Right renal pelvis (tissue), 4 donors: ENCODE results near the gene EMP2. TPM values are rescaled to one million over a fixed set of nuclear protein-coding genes. Genes with fewer than 3 reads are reported as not detected.

Source experiments
- DNase-seq, 4 donors: peaks; one replicate each; pipeline ENCODE4 v3.0.0-alpha.2; 2013; ENCODE audit warnings: low read depth in 4 of 4, low spot score in 3 of 4, missing footprints in 1 of 4
- polyA plus RNA-seq, 4 donors: library from polyadenylated mRNA; unstranded; fragments of 120-200 nt; gene quantifications; one replicate each; pipeline ENCODE4 v1.2.1, GENCODE V29; 2013; ENCODE audit not compliant: insufficient read length in 4 of 4

EMP2 gene
- polyA plus RNA-seq, 4 donors: 21.7 to 32.7 (median 25.8) TPM

DNA sequence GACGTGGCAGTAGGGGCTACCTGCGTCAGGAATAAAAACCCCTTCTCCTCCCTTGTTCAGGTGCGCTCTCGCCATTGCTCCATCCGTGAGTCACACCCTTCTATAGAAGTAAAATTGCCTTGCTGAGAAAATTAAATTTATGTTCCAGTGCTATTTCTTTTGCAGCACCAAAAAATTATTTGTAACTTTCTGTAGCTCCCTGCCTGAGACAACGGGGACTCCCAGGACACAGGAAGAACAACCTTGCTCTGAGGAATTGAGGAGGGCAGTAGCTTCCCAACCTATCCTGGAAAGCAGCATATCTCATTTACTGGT, 85.4 kb downstream of the EMP2 start:
- no peak for DNase-seq

DNA sequence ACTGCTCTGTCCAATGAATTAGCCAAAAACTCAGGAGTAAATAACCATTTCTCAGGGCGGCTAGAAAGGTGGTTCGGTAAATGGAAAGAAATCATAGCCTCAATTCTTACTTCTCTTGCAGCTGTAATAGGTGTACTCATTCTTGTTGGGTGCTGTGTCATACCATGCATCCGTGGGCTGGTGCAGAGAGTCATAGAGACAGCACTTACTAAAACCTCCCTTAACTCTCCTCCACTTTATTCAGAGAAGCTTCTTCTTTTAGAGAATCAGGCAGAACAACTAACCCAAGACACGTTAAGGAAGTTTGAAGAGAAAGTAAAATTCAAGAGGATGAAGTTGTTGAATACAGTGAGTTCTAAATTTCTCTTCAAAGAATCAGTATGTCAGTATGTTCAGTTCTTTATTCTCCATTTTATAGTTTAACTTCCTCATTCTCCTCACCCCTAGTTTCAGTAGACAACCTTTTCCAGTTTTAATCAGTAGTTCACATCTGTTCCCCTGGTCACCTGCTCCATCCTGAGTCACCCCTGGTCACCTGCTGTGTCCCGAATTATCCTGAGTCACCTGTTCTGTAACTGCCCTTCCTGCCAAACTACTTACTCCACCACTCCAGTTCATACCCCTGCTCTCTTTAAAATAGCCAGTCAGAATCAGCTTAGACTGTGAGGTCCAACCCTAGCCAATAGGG, 85.9 kb downstream of the EMP2 start:
- DNase-seq: no peak

DNA sequence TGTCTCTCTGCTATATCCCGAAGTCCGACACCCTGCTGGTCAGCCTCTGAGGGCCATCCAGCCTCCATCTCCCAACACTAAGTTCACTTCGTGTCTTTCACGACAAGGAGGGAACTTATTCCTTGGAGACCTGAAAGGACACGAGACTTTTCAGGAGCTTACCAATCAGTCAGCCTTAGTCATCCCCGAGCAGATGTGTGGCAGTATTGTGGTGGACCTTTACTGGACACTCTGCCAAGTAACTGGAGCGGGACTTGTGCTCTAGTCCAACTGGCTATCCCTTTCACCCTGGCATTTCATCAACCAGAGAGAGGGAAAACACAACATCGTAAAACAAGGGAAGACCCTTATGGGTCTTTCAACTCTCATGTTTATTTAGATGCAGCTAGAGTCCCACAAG, 87.1 kb downstream of the EMP2 start:
- DNase-seq: no peak

DNA sequence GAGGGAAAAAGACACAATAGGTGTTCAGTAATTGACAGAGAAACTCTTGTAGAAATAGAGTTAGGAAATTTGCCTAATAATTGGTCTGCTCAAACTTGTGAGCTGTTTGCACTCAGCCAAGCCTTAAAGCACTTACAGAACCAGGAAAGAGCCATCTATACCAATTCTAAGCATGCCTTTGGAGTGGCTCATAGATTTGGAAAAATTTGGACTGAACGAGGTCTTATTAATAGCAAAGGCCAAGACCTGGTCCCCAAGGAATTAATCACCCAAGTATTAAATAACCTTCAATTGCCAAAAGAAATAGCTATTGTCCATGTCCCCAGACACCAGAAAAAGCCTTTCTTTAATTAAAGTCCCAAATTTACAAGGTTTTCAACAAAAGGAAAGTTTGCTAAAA, 90.3 kb downstream of the EMP2 start:
- no peak for DNase-seq

DNA sequence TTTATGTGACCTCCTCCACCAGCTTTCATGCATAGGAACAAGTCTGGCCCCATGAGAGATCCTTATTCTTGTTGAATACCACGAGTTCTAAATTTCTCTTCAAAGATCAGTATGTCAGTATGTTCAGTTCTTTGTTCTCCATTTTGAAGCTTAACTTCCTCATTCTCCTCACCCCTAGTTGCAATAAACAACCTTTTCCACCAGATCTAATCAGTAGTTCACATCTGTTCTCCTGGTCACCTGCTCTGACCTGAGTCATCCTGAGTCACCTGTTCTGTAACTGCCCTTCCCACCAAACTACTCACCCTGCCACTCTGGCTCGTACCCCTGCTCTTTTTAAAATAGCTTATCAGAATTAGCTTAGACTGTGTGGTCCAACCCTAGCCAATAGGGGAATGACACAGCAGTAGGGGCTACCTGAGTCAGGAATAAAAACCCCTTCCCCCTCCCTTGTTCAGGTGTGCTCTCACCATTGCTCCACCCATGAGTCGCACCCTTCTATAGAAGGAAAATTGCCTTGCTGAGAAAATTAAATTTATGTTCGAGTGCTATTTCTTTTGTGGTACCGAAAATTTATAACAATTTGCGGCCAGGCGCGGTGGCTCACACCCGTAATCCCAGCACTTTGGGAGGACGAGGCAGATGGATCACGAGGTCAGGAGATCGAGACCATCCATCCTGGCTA, 94.6 kb downstream of the EMP2 start:
- no peak for DNase-seq

DNA sequence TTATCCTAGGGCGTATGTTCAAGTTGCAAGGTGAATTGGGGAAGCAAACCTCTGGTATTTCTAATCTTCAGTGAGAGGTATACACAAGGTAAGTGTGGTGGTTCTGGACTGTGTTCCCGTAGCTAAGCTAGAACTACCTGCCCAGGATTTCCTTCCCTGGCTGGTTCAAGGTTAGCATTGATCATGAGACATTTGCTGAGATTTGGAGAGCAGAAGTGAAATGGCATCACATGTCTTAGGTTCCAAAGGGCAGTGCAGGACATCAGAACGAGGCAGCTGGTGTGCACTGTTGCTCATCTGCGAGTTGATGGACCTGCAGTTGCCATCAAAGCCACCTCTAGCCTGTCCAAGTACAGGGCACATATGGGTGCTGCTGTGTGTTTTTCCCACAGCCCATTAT, 95.2 kb downstream of the EMP2 start:
- no peak for DNase-seq

DNA sequence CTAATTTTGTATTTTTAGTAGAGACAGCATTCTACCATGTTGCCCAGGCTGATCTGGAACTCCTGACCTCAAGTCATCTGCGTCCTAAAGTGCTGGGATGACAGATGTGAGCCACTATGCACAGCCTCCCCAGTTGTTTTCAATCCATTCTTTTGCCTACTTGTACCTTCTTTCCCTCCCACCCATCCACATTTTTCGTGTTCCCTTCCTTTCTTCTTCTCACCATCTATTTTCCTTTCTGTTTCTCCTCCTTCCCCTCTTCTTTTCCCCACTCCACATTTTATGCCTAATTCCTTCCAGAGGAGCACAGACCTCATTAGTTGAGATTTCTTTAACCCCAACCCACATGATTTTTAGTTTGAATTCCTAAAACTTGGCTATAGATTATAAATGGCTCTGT, 100.2 kb downstream of the EMP2 start:
- no peak for DNase-seq

Other genes starting within 250 kb of the EMP2 start
- 10 to 100 TPM; 19.2 to 24.3 (median 19.5) TPM for gene ATF7IP2, start 194.5 kb downstream of the EMP2 start, polyA plus RNA-seq
- under 1 TPM in 2 of 4 donors, not detected in 2; 0.19 to 0.37 TPM for gene TEKT5, start 114.3 kb upstream of the EMP2 start, polyA plus RNA-seq
- gene NUBP1, start 163.2 kb upstream of the EMP2 start, polyA plus RNA-seq: 10 to 100 TPM; 31.5 to 37.3 (median 34.9) TPM
- gene TVP23A, start 238.2 kb upstream of the EMP2 start, polyA plus RNA-seq: 1 to 10 TPM; 3.0 to 4.1 (median 3.7) TPM